ENCODE measurements around the gene TEX11.

Gene TEX11

GRCh38 chrX:70508296-70508911 is 400.1 kb downstream of the TEX11 start:
- peak overlapping the region; percentile 32 for H3K27ac ChIP-seq
- DNase-seq (ENCODE audit: low read depth, low spot score), result no peak

DNA sequence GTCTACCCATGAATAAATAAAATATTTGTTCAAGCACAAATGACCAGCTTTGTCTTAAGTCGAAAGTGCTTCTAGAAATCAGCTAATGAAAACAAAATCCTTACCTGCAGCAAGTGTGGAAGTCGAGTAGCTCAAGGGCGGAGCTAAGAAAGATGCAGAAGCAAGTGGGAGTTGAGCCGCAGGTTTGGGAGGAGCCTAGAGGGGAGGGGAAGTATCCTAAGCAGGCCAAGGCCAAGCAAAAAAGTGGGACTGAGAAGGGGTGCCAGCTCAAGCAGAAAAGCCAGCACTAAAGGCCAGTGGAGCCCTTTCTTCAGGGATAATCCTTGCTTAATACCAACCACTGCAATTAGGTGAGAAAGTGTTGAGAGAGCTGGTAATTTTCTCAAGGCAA is 403.1 kb downstream of the TEX11 start:
- H3K27ac ChIP-seq, result no peak overlapping the region
- DNase-seq (ENCODE audit: low read depth, low spot score), result no peak

DNA sequence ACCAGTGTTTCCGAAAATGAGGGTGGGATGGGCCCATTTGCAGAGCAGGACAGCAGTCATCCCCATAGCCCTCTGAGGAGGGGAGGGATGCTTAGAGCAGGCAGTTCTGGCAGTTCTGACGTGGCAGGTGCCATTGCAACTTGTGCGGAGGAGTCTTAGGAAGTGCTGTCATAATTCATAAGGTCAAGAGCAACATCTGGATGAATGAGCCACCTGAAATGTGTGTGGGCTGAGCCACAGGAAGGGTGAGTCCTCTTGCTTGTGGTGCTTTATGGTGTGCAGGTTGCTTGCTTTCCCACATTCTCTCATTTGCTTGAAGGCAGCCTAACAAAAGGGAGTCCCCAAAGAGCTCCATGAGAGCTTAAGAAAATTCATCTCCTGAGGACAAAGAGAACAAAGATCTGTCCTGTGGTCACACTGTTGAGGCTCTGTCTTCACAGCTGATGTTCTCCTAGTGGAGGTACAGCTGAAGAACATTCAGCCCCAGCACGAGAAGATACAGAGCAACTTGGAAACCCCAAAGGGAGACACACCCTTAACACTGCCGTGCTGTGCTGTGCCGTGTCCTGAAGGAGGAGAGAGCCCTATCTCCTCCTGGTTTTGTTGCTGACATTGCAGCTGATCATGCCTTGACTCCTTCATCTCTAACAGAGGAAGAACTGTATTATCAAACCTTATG is 403.6 kb downstream of the TEX11 start:
- H3K27ac ChIP-seq, result no peak overlapping the region
- no peak for DNase-seq (ENCODE audit: low read depth, low spot score)

DNA sequence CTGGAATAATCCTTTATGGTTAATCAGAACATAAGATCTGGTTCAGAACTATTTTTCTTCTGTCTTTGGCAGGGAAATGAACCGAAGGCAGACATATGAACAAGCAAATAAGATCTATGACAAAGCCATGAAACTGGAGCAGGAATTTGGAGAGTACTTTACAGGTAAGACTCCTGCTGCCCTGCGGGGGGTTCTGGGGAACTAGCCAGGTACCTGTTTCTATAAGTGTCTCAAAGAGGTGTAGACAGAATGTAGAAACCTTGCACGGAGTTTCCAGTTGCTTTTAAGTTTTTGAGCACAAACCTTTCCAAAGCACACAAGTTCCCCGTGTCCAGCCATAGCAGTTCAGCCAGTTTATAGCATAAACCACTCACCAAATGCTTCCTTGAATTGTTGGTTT is 407.7 kb downstream of the TEX11 start:
- no peak for DNase-seq (ENCODE audit: low read depth, low spot score)
- H3K27ac ChIP-seq, result no peak overlapping the region

GRCh38 chrX:70498129-70498528 is 410.4 kb downstream of the TEX11 start:
- no peak overlapping the region for H3K27ac ChIP-seq
- DNase-seq (ENCODE audit: low read depth, low spot score), result no peak

GRCh38 chrX:70497026-70497425 is 411.5 kb downstream of the TEX11 start:
- DNase-seq (ENCODE audit: low read depth, low spot score), result no peak
- H3K27ac ChIP-seq, result no peak overlapping the region

DNA sequence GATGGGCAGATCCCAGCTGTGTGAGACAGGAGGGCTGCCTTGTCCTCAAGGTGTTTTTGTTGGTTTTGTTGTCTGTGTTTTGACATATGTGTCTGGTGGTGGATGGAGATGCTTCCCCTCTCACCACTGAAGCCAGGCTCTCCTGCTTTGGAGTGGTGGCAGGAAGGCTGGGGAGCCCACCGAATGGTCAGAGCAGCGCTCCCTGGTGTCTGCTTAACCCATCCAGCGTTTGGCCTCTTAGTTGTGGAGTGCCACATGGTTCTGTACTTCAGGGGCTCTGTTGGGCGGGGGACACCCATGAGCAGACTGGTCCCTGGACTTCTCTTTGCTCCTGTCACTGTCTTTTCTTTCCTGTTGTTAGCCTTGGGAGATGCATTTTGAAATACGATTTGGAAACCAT is 412.0 kb downstream of the TEX11 start:
- no peak for DNase-seq (ENCODE audit: low read depth, low spot score)
- H3K27ac ChIP-seq, result no peak overlapping the region

DNA sequence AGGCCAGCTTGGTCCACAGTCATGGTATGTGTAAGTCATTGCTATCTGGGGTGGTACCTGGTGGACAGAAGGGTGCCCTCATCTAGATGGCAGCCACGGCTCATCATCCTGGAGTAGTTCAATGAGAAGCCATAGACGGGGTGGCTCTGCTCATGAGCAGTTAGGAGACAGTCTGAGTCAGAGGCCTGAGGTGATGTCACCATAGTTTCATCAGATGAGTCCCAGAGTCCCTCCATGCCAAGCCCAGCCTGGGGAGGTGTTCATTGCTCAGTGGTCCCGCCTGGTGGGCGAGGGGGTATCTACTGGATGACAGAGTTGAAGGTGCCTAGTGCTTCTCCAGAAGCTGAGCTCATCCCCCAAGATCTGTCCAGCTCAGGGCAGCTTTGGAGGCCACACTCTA is 414.1 kb downstream of the TEX11 start:
- no peak for DNase-seq (ENCODE audit: low read depth, low spot score)
- H3K27ac ChIP-seq, result peak overlapping the region; percentile 3

- no peak for DNase-seq (ENCODE audit: low read depth, low spot score)
- no peak overlapping the region for H3K27ac ChIP-seq
Measured at GRCh38 chrX:70488856-70489255, 419.7 kb downstream of the TEX11 start.

DNA sequence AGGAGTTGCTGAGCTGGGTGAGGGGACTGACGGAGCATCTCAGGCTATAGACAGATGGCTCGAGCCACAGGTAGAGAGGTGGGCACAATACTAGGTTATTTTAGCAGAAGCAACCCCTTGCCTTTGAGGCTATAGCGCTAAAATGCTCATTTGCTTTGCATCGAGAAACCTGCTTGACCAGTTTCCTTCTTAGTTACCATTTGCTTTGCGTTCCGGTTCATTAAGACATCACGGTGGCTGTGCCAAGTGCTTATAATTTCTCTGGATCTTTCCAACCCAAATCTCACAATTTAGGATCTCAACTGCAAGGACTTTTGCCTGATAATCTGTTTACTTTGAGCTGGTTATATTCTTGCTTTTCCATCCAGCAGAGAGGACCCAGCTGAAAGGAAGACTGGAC is 423.0 kb downstream of the TEX11 start:
- no peak overlapping the region for H3K27ac ChIP-seq

GRCh38 chrX:70482300-70482699 is 426.2 kb downstream of the TEX11 start:
- DNase-seq (ENCODE audit: low read depth, low spot score), result no peak

More for the DNA sequence above, 423.0 kb downstream of the TEX11 start:
- DNase-seq (ENCODE audit: low read depth, low spot score), result no peak

DNA sequence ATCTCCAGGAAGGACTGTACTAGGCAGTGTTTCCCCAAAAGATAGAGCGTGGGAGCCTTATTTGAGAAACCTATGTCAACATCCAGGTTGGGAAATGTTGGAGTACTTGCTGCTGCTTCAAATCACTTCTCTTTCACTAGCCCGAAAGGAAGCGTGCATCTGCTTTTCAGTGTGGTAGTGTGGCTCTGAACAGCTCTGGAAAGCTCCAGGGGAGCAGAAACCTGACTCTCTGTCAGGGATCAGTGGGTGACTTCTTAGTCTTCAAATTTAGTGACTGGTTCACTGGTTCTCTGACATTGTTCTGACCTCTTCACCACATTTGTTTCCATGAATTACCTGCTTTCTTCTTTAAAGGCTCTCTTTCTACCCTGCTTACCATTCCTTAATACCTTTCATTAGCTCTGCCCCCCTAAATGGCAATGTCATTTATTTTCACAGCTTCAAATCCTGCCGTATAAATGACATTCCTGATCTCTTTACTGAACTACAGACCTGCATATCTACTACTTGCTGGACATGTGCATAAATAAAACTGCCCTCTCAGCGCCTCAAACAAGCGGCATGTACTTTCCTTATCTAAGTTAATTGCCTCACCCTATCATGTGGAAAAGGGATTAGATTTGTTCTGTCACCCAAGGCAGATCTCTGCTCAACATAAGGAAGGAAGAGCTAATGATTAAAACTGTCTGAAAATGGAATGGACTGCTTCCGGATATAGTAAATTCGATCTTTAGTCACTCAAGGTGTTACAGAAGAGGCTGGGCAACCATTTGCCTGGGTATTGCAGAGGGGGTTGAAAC is 426.8 kb downstream of the TEX11 start:
- DNase-seq (ENCODE audit: low read depth, low spot score), result no peak
- H3K27ac ChIP-seq, result no peak overlapping the region

More at GRCh38 chrX:70482300-70482699, 426.2 kb downstream of the TEX11 start:
- H3K27ac ChIP-seq, result no peak overlapping the region

DNA sequence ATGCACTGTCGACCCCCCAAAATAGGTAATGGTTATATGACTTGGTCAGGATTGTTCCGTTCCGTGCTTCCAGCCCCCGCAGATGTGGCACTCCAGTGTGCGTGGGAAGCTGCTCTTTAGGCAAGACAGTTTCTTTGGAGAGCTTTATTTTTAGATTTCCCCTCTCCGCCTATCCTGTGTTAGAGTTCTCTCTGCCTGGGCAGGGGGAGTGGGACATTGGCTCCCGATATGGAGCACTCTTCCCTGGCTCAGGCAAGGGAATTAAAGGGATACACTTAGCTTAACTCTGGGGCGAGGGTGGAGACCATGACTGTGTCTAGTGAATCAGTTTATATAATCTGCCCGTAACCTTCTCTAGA is 427.9 kb downstream of the TEX11 start:
- DNase-seq (ENCODE audit: low read depth, low spot score), result no peak
- no peak overlapping the region for H3K27ac ChIP-seq

DNA sequence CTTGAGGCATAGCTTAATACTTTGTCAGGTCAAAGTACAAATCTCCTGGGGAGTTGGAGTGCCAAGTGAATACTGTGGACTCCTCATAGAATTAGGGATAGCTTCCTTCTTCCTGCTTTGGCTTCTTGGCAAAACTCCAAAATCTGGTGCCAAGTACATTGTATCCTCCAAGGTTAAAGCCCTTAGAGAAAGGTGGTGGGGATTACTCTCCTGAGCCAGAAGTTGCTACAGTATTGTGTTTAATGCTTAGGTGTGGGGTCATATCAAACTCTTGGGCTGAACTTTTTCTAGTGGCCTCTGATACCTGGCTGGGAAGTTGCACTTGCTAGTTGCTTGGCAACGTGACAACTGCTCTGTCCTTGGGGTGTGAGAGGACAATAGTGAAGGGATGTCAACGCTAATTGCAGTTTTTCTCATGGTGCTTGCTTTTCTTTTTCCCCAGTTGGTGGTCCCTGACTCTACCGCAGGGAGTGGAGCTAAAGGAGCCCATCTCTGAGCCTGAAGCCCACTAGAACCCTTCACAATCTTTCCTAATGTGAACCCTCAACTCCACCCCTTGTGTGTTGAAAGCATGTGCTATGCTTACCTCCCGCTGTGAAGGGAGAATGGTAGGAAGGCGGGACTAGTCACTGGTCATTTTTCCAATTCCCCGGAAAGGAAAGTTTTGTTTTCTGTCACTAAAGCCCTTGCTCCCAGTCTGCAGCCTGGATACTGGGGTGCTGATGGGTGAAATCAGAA is 428.4 kb downstream of the TEX11 start:
- DNase-seq (ENCODE audit: low read depth, low spot score), result no peak
- H3K27ac ChIP-seq, result peak overlapping the region; percentile 81

- peak overlapping the region; percentile 81 for H3K27ac ChIP-seq
Measured at GRCh38 chrX:70479247-70479921, 429.1 kb downstream of the TEX11 start.

More at GRCh38 chrX:70479247-70479921, 429.1 kb downstream of the TEX11 start:
- no peak for DNase-seq (ENCODE audit: low read depth, low spot score)

Measured in epithelial cell of prostate (primary cell).